HepG2 (cell line): ENCODE results near the gene SYVN1. TPM values are rescaled to one million over a fixed set of nuclear protein-coding genes. Genes with fewer than 3 reads are reported as not detected.

Experiments
- ELF4 ChIP-seq: sonication (generic); formaldehyde crosslinking; IDR thresholded peaks from 2 replicates; pipeline ENCODE4 v1.5.0; 2020; ENCODE audit warnings: missing genetic modification reagents, mild to moderate bottlenecking, moderate library complexity, borderline replicate concordance
- JDP2 ChIP-seq: sonication (generic); formaldehyde crosslinking; IDR thresholded peaks from 2 replicates; pipeline ENCODE4 v1.8.1; 2022; ENCODE audit warnings: missing genetic modification reagents, borderline replicate concordance
- KLF13 ChIP-seq: sonication (generic); formaldehyde crosslinking; IDR thresholded peaks from 2 replicates; pipeline ENCODE4 v1.4.0; 2020; ENCODE audit warnings: mild to moderate bottlenecking, missing genetic modification reagents
- MTA1 ChIP-seq: sonication (generic); formaldehyde crosslinking; IDR thresholded peaks from 2 replicates; pipeline ENCODE4 v1.4.0; 2020; ENCODE audit warnings: missing genetic modification reagents, mild to moderate bottlenecking, borderline replicate concordance
- MXI1 ChIP-seq: IDR thresholded peaks from 3 replicates; pipeline ENCODE4 v1.6.1; 2012; ENCODE audit warnings: low read depth, low read length, inconsistent platforms, borderline replicate concordance
- MZF1 ChIP-seq: sonication (generic); formaldehyde crosslinking; IDR thresholded peaks from 2 replicates; pipeline ENCODE4 v1.8.1; 2023; ENCODE audit warnings: mild to moderate bottlenecking, missing genetic modification reagents, borderline replicate concordance
- NPAS2 ChIP-seq: sonication (generic); formaldehyde crosslinking; IDR thresholded peaks from 2 replicates; pipeline ENCODE4 v1.8.0; 2022; ENCODE audit warnings: mild to moderate bottlenecking, missing genetic modification reagents, borderline replicate concordance
- REL ChIP-seq: sonication (generic); formaldehyde crosslinking; conservative IDR thresholded peaks from 2 replicates; pipeline ENCODE4 v1.8.0; 2022; ENCODE audit warnings: mild to moderate bottlenecking, missing genetic modification reagents, moderate library complexity
- SATB2 ChIP-seq: sonication (generic); formaldehyde crosslinking; IDR thresholded peaks from 2 replicates; pipeline ENCODE4 v1.5.0; 2020; ENCODE audit warnings: missing genetic modification reagents
- ZKSCAN8 ChIP-seq: IDR thresholded peaks from 2 replicates; pipeline ENCODE4 v1.6.1; 2016; ENCODE audit warnings: borderline replicate concordance, missing genetic modification reagents, missing compliant biosample characterization
- ZNF124 ChIP-seq: sonication (generic); formaldehyde crosslinking; IDR thresholded peaks from 2 replicates; pipeline ENCODE4 v1.4.0; 2020; ENCODE audit warnings: missing genetic modification reagents
- ZNF264 ChIP-seq: sonication (generic); formaldehyde crosslinking; IDR thresholded peaks from 2 replicates; pipeline ENCODE4 v1.4.0; 2020; ENCODE audit warnings: missing genetic modification reagents
- ZNF329 ChIP-seq: sonication (generic); formaldehyde crosslinking; IDR thresholded peaks from 2 replicates; pipeline ENCODE4 v1.9.0; 2021; ENCODE audit warnings: low read depth, mild to moderate bottlenecking, missing genetic modification reagents
- ZNF709 ChIP-seq: sonication (generic); formaldehyde crosslinking; IDR thresholded peaks from 2 replicates; pipeline ENCODE4 v1.5.0; 2020; ENCODE audit warnings: mild to moderate bottlenecking, missing genetic modification reagents
- ZSCAN9 ChIP-seq: IDR thresholded peaks from 2 replicates; pipeline ENCODE4 v1.6.1; 2016; ENCODE audit warnings: borderline replicate concordance
- polyA plus RNA-seq, 8 experiments: library from polyadenylated mRNA; depleted of rRNA in 3 of 8; stranded (reverse) in 7 of 8; unstranded in 1 of 8; fragments of >200 nt; fragmentation: Illumina TruSeq in 4 of 8; extraction: Trizol in 4 of 8; gene quantifications; 2 replicates each; pipeline versions ENCODE4 v1.2.1 to v1.2.3, GENCODE V29; 2011 to 2016; ENCODE audit warnings: low read depth in 4 of 8, missing spikeins in 1 of 8, mixed read lengths in 1 of 8; ENCODE audit not compliant: insufficient read depth in 1 of 8
- total RNA-seq, 5 experiments: library from RNA; depleted of rRNA; stranded (reverse); fragments of >200 nt; fragmentation: Illumina TruSeq; extraction: Trizol; gene quantifications; 2 replicates each; pipeline ENCODE4 v1.2.3, GENCODE V29; 2016; ENCODE audit warnings: low read depth in 1 of 5
- TF ChIP-seq, protein P1 (sequence below), 2 experiments: sonication (generic) in 1 of 2; formaldehyde crosslinking in 1 of 2; IDR thresholded peaks; 2 replicates each; pipeline versions ENCODE4 v1.5.1 to v1.6.1; 2011 to 2020; ENCODE audit warnings: borderline replicate concordance in 1 of 2, low read depth in 1 of 2, low read length in 1 of 2, mild to moderate bottlenecking in 1 of 2, missing genetic modification reagents in 1 of 2, moderate library complexity in 1 of 2
- TF ChIP-seq, protein P2 (sequence below): sonication (generic); formaldehyde crosslinking; IDR thresholded peaks from 2 replicates; pipeline ENCODE4 v1.4.0; 2020; ENCODE audit warnings: missing genetic modification reagents
- TF ChIP-seq, protein P3 (sequence below): sonication (generic); formaldehyde crosslinking; IDR thresholded peaks from 2 replicates; pipeline ENCODE4 v1.4.0; 2020; ENCODE audit warnings: missing genetic modification reagents
- TF ChIP-seq, protein P4 (sequence below): sonication (generic); formaldehyde crosslinking; IDR thresholded peaks from 2 replicates; pipeline ENCODE4 v1.8.0; 2022; ENCODE audit warnings: mild to moderate bottlenecking, missing genetic modification reagents, moderate library complexity

Gene SYVN1
- total and polyA plus RNA-seq, 2 of the 13 experiments (the other 11 are each of a cell fraction or from before 2014, with no cell fraction given) = 10.3 to 22.5 TPM

DNA sequence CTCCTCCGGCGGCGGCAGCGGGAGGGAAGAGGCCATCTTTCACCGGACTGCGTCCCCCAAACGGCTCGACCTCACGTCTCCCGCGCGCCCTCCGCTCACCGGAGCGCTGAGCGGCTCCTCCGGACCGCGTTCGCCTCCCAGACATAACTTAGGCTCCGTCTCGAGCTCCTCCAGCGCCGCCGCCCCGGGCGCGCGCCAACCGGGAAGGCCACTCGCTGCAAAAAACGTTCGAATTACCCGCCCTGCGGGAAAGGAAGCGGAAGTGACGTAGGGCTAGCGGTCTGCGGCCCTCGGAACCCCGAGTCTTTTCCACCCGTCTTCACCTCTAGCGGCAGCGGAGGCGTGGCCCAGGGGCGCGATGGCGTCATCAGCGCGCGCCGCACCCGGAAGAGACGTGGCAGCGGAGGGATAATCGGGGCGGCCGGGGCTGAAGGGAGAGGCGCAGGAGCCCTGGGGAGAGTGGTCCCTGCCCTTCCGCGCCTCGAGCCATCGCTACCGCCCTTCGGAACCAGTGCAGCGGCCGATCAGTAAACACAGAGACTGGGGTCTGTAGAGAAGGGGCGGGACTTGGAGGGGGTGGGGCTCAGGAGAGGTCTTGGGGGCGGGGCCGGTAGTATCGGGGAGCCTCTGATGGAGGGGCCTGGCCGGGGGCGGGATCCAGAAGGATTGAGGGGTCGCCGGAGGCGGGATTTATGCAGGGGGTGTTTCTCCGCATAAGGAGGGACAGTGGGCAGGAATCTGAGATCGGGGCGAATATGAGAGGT, 50.3 kb downstream of the SYVN1 start, which contains the start of the genes CDCA5 and ZFPL1 (continued):
- peak; percentile 88 for TF ChIP-seq REL
- TF ChIP-seq, protein P1, sequence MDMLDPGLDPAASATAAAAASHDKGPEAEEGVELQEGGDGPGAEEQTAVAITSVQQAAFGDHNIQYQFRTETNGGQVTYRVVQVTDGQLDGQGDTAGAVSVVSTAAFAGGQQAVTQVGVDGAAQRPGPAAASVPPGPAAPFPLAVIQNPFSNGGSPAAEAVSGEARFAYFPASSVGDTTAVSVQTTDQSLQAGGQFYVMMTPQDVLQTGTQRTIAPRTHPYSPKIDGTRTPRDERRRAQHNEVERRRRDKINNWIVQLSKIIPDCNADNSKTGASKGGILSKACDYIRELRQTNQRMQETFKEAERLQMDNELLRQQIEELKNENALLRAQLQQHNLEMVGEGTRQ (IDR thresholded peaks at IDR 0.05; ENCODE audit: low read depth, low read length) = no peak
- TF ChIP-seq, protein P1 (CRISPR knock-in tag; IDR thresholded peaks at IDR 0.05; ENCODE audit: borderline replicate concordance) = no peak
- TF ChIP-seq, protein P2, sequence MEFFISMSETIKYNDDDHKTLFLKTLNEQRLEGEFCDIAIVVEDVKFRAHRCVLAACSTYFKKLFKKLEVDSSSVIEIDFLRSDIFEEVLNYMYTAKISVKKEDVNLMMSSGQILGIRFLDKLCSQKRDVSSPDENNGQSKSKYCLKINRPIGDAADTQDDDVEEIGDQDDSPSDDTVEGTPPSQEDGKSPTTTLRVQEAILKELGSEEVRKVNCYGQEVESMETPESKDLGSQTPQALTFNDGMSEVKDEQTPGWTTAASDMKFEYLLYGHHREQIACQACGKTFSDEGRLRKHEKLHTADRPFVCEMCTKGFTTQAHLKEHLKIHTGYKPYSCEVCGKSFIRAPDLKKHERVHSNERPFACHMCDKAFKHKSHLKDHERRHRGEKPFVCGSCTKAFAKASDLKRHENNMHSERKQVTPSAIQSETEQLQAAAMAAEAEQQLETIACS (CRISPR knock-in tag) = no peak
- peak; percentile 56; the same call in 1 of the 2 replicates for TF ChIP-seq ZSCAN9 (CRISPR knock-in tag)
- TF ChIP-seq ZNF329 (CRISPR knock-in tag) = no peak
- TF ChIP-seq, protein P3, sequence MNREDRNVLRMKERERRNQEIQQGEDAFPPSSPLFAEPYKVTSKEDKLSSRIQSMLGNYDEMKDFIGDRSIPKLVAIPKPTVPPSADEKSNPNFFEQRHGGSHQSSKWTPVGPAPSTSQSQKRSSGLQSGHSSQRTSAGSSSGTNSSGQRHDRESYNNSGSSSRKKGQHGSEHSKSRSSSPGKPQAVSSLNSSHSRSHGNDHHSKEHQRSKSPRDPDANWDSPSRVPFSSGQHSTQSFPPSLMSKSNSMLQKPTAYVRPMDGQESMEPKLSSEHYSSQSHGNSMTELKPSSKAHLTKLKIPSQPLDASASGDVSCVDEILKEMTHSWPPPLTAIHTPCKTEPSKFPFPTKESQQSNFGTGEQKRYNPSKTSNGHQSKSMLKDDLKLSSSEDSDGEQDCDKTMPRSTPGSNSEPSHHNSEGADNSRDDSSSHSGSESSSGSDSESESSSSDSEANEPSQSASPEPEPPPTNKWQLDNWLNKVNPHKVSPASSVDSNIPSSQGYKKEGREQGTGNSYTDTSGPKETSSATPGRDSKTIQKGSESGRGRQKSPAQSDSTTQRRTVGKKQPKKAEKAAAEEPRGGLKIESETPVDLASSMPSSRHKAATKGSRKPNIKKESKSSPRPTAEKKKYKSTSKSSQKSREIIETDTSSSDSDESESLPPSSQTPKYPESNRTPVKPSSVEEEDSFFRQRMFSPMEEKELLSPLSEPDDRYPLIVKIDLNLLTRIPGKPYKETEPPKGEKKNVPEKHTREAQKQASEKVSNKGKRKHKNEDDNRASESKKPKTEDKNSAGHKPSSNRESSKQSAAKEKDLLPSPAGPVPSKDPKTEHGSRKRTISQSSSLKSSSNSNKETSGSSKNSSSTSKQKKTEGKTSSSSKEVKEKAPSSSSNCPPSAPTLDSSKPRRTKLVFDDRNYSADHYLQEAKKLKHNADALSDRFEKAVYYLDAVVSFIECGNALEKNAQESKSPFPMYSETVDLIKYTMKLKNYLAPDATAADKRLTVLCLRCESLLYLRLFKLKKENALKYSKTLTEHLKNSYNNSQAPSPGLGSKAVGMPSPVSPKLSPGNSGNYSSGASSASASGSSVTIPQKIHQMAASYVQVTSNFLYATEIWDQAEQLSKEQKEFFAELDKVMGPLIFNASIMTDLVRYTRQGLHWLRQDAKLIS (CRISPR knock-in tag) = no peak
- TF ChIP-seq MTA1 (CRISPR knock-in tag) = peak; percentile 82
- TF ChIP-seq SATB2 (CRISPR knock-in tag) = no peak
- TF ChIP-seq ZNF709 (CRISPR knock-in tag) = peak; percentile 41; the same call in 1 of the 2 replicates
- TF ChIP-seq ZNF124 = peak; percentile 53
- TF ChIP-seq, protein P4, sequence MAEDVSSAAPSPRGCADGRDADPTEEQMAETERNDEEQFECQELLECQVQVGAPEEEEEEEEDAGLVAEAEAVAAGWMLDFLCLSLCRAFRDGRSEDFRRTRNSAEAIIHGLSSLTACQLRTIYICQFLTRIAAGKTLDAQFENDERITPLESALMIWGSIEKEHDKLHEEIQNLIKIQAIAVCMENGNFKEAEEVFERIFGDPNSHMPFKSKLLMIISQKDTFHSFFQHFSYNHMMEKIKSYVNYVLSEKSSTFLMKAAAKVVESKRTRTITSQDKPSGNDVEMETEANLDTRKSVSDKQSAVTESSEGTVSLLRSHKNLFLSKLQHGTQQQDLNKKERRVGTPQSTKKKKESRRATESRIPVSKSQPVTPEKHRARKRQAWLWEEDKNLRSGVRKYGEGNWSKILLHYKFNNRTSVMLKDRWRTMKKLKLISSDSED (CRISPR knock-in tag) = no peak
- TF ChIP-seq JDP2 (CRISPR knock-in tag) = peak; percentile 66; the same call in 1 of the 2 replicates
- TF ChIP-seq ELF4 = peak; percentile 95
- TF ChIP-seq ZKSCAN8 (CRISPR knock-in tag) = peak; percentile 67; the same call in 1 of the 2 replicates
- no peak for TF ChIP-seq MZF1 (CRISPR knock-in tag)
- TF ChIP-seq NPAS2 (CRISPR knock-in tag) = no peak
- TF ChIP-seq KLF13 (CRISPR knock-in tag) = no peak
- peak; percentile 94; the same call in 2 of the 3 replicates for TF ChIP-seq MXI1
- TF ChIP-seq ZNF264 (CRISPR knock-in tag) = no peak
